ELR (cell line): ENCODE data around the gene TRMT1.
A peak's percentile ranks its signal among the peaks of the same experiment; 100 is the strongest.

Experiments used
- DNase-seq: peaks from one replicate; pipeline ENCODE4 v3.0.0-alpha.2; 2015; ENCODE audit warnings: low read depth

TRMT1 gene

GRCh38 chr19:13122980-13123957, 6.7 kb upstream of the TRMT1 start:
- DNase-seq = no peak

GRCh38 chr19:13122275-13122878, 5.8 kb upstream of the TRMT1 start:
- no peak for DNase-seq

- no peak for DNase-seq
These were observed 5.2 kb upstream of the TRMT1 start for GRCh38 chr19:13121551-13122274.

- DNase-seq = peak; percentile 86
These were observed 4.3 kb upstream of the TRMT1 start for GRCh38 chr19:13120817-13121216.

GRCh38 chr19:13120031-13120430, 3.5 kb upstream of the TRMT1 start:
- no peak for DNase-seq

- peak; percentile 67 for DNase-seq
These were observed 3.1 kb upstream of the TRMT1 start for GRCh38 chr19:13119627-13120026.

- DNase-seq = peak; percentile 71
These were observed 2.1 kb upstream of the TRMT1 start for GRCh38 chr19:13118424-13119193.

- peak; percentile 93 for DNase-seq
These were observed 1.4 kb upstream of the TRMT1 start, which contains the start of gene NACC1 for GRCh38 chr19:13117772-13118423. Gene NACC1 (plus strand): TSS chr19:13118264. CDS start chr19:13135208, 16,944 bp downstream.

- peak; percentile 43 for DNase-seq
These were observed 734 bp upstream of the TRMT1 start for GRCh38 chr19:13117176-13117771.

GRCh38 chr19:13115936-13116281, 631 bp downstream of the TRMT1 start:
- no peak for DNase-seq

- no peak for DNase-seq
These were observed 4.0 kb downstream of the TRMT1 start for GRCh38 chr19:13112555-13112954.

GRCh38 chr19:13110099-13110610, 6.4 kb downstream of the TRMT1 start:
- DNase-seq = no peak

- DNase-seq = no peak
These were observed 7.0 kb downstream of the TRMT1 start for GRCh38 chr19:13109361-13110098.

GRCh38 chr19:13104848-13105711, 11.5 kb downstream of the TRMT1 start:
- no peak for DNase-seq

- no peak for DNase-seq
These were observed 12.1 kb downstream of the TRMT1 start for GRCh38 chr19:13104360-13104847.

- no peak for DNase-seq
These were observed 12.8 kb downstream of the TRMT1 start for GRCh38 chr19:13103581-13104359.

- DNase-seq = peak; percentile 75
These were observed 13.6 kb downstream of the TRMT1 start, which contains the start of gene LYL1 for GRCh38 chr19:13102666-13103580. Gene LYL1 (minus strand): TSS chr19:13102858. CDS start chr19:13101171, 1,687 bp downstream.
